GM23338 (cell line): ENCODE data around the gene MAMSTR. TPM values are rescaled to one million over a fixed set of nuclear protein-coding genes. Genes with fewer than 3 reads are reported as not detected.

Experiments used
- ATAC-seq: fragments of 200-7000 bp; cut with Tn5 transposase; 3 replicates; pipeline ENCODE4 v1.9.1; 2020
- DNase-seq: peaks from one replicate; pipeline ENCODE4 v3.0.0-alpha.2; 2015; ENCODE audit warnings: low spot score
- H2AFZ ChIP-seq: fragments of 200-600 bp; sonication (generic); 2 replicates; pipeline ENCODE4 v1.8.0; 2016; ENCODE audit warnings: antibody characterized with exemption, mild to moderate bottlenecking, moderate library complexity
- H3F3A ChIP-seq: fragments of 200-600 bp; sonication (generic); replicated peaks from 2 replicates; pipeline ENCODE4 v1.8.0; 2017; ENCODE audit warnings: antibody characterized with exemption, mixed run types, low read depth
- H3K27ac ChIP-seq: fragments of 200-600 bp; sonication (generic); 2 replicates; pipeline ENCODE4 v1.6.1; 2016; ENCODE audit warnings: low read depth
- H3K27me3 ChIP-seq: fragments of 200-600 bp; sonication (generic); 2 replicates; pipeline ENCODE4 v1.8.0; 2016; ENCODE audit warnings: mild to moderate bottlenecking, mixed run types, moderate library complexity; ENCODE audit not compliant: insufficient read depth
- H3K36me3 ChIP-seq: fragments of 200-600 bp; sonication (generic); 2 replicates; pipeline ENCODE4 v1.8.0; 2016; ENCODE audit warnings: mild to moderate bottlenecking; ENCODE audit not compliant: insufficient read depth
- H3K4me1 ChIP-seq: fragments of 200-600 bp; sonication (generic); 2 replicates; pipeline ENCODE4 v1.8.0; 2016; ENCODE audit warnings: mild to moderate bottlenecking, moderate library complexity; ENCODE audit not compliant: insufficient read depth
- H3K4me2 ChIP-seq: fragments of 200-600 bp; sonication (generic); 2 replicates; pipeline ENCODE4 v1.7.1; 2017; ENCODE audit warnings: mixed run types
- H3K4me3 ChIP-seq: fragments of 200-600 bp; sonication (generic); 2 replicates; pipeline ENCODE4 v1.6.1; 2016; ENCODE audit warnings: mixed run types
- H3K79me2 ChIP-seq: fragments of 200-600 bp; sonication (generic); replicated peaks from 2 replicates; pipeline ENCODE4 v1.8.0; 2017; ENCODE audit warnings: mild to moderate bottlenecking; ENCODE audit not compliant: insufficient read depth
- H3K9me2 ChIP-seq: fragments of 200-600 bp; sonication (generic); 2 replicates; pipeline ENCODE4 v1.8.0; 2017; ENCODE audit not compliant: insufficient read depth
- H4K20me1 ChIP-seq: fragments of 200-600 bp; sonication (generic); replicated peaks from 2 replicates; pipeline ENCODE4 v1.8.0; 2017; ENCODE audit warnings: mild to moderate bottlenecking; ENCODE audit not compliant: insufficient read depth
- H3K27ac Mint-ChIP-seq: 2 replicates; pipeline ENCODE4 v1.8.0; 2020; ENCODE audit warnings: inconsistent platforms, mild to moderate bottlenecking, moderate library complexity, mixed read lengths
- H3K27me3 Mint-ChIP-seq: 3 replicates; pipeline ENCODE4 v1.8.0; 2022; ENCODE audit warnings: low read depth, mild to moderate bottlenecking, moderate library complexity, mixed read lengths, inconsistent platforms; ENCODE audit not compliant: insufficient read depth, poor library complexity
- H3K36me3 Mint-ChIP-seq: 3 replicates; pipeline ENCODE4 v1.8.0; 2021; ENCODE audit warnings: low read depth, mild to moderate bottlenecking, inconsistent platforms, moderate library complexity, mixed read lengths
- H3K4me1 Mint-ChIP-seq: 3 replicates; pipeline ENCODE4 v1.8.0; 2020; ENCODE audit warnings: mild to moderate bottlenecking, inconsistent platforms, mixed read lengths
- H3K4me3 Mint-ChIP-seq: 3 replicates; pipeline ENCODE4 v1.8.0; 2021; ENCODE audit warnings: moderate library complexity, mild to moderate bottlenecking, inconsistent platforms, mixed read lengths
- H3K9me3 Mint-ChIP-seq: 3 replicates; pipeline ENCODE4 v1.8.0; 2020; ENCODE audit warnings: moderate library complexity, mild to moderate bottlenecking, inconsistent platforms, mixed read lengths
- CREB1 ChIP-seq: fragments of 250-450 bp; sonication (Bioruptor Pico); IDR thresholded peaks from 2 replicates; pipeline ENCODE4 v1.5.0; 2020; ENCODE audit warnings: low read depth, mild to moderate bottlenecking, moderate library complexity
- CTCF ChIP-seq, 2 experiments: fragments of 200-600 bp in 1 of 2; sonication (generic) in 1 of 2; conservative IDR thresholded peaks; 2 replicates each; pipeline versions ENCODE4 v1.5.1 to v1.6.1; 2016 to 2017; ENCODE audit warnings: antibody characterized with exemption in 2 of 2, low read depth in 2 of 2, mild to moderate bottlenecking in 2 of 2, moderate library complexity in 1 of 2
- ETS1 ChIP-seq: IDR thresholded peaks from 2 replicates; pipeline ENCODE4 v1.6.1; 2016; ENCODE audit warnings: antibody characterized with exemption
- EZH2 ChIP-seq: fragments of 200-600 bp; sonication (generic); IDR thresholded peaks from one replicate; pipeline ENCODE4 v1.8.0; 2017; ENCODE audit warnings: antibody characterized with exemption, mild to moderate bottlenecking, low read depth; ENCODE audit not compliant: unreplicated experiment
- EZH2phosphoT487 ChIP-seq: fragments of 200-600 bp; sonication (generic); IDR thresholded peaks from one replicate; pipeline ENCODE4 v1.8.1; 2018; ENCODE audit warnings: antibody characterized with exemption; ENCODE audit not compliant: unreplicated experiment
- JUNB ChIP-seq: IDR thresholded peaks from one replicate; pipeline ENCODE4 v1.6.1; 2016; ENCODE audit warnings: antibody characterized with exemption; ENCODE audit not compliant: unreplicated experiment
- NANOG ChIP-seq: IDR thresholded peaks from 2 replicates; pipeline ENCODE4 v1.6.1; 2016; ENCODE audit warnings: antibody characterized with exemption, borderline replicate concordance
- POLR2AphosphoS5 ChIP-seq: IDR thresholded peaks from 2 replicates; pipeline ENCODE4 v1.6.1; 2016; ENCODE audit warnings: antibody characterized with exemption, low read depth
- REST ChIP-seq: IDR thresholded peaks from one replicate; pipeline ENCODE4 v1.6.1; 2018; ENCODE audit warnings: antibody characterized with exemption; ENCODE audit not compliant: unreplicated experiment
- STAT1 ChIP-seq: IDR thresholded peaks from one replicate; pipeline ENCODE4 v1.6.1; 2016; ENCODE audit warnings: antibody characterized with exemption; ENCODE audit not compliant: unreplicated experiment
- ZNF114 ChIP-seq: fragments of 250-450 bp; sonication (Bioruptor Pico); IDR thresholded peaks from 2 replicates; pipeline ENCODE4 v1.5.0; 2020; ENCODE audit warnings: mild to moderate bottlenecking, moderate library complexity
- ZNF331 ChIP-seq: fragments of 250-450 bp; sonication (Bioruptor Pico); IDR thresholded peaks from 2 replicates; pipeline ENCODE4 v1.5.0; 2020; ENCODE audit warnings: low read depth, mild to moderate bottlenecking, moderate library complexity
- polyA plus RNA-seq: library from polyadenylated mRNA; unstranded; fragments of >200 nt; fragmentation: Nextera tagmentation; extraction: Ambion mirVana; gene quantifications from 2 replicates; pipeline ENCODE4 v1.2.1, GENCODE V29; 2016
- total RNA-seq: library from RNA; depleted of rRNA; stranded (reverse); fragments of >200 nt; shearing (Covaris generic); gene quantifications from 2 replicates; pipeline ENCODE4 v1.2.3, GENCODE V29; 2014
- TF ChIP-seq, protein P1 (sequence below): fragments of 250-450 bp; sonication (Bioruptor Pico); IDR thresholded peaks from 2 replicates; pipeline ENCODE4 v1.5.0; 2020; ENCODE audit warnings: mild to moderate bottlenecking, moderate library complexity

Gene MAMSTR
- total and polyA plus RNA-seq, 2 experiments from 2014 or later = 1.9 to 2.0 TPM

DNA sequence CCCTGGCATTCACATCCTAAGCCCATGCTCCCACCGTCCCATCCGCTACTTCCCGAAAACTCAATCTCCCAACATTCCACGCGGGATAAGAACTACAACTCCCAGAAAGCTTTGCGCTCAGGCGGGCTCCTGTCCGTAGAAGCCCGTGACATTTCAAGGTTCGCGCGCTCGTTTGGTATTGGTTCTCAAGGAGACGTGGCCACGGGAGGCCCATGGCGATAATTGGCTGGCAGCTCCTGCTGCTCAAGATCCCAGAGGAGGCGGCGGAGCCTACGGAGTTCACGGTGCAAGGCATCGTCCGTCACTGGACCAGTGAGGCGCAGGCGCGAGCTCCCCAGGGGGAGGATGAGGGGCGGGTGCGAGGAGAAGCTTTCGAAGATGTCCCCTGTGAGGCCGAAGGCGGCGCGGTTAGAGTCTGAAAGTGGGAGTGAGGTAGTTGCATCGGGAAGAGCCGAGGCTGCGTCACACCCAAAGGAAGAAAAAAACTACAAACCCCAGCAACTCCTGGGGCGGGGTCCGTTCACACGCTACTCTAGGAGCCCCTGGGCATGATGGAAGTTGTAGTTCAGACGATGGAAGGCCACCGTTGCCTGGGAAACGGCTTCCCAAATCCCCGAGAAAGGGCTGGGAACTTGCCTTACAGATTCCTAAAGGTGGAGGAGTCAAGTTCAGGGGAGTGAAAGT, 1.2 kb upstream of the MAMSTR start:
- peak; percentile 82 for ATAC-seq

More for the DNA sequence above, 1.2 kb upstream of the MAMSTR start:
- Mint-ChIP-seq H3K4me3 (peak overlapping the region; percentile 99), H3K27ac (peak overlapping the region; percentile 99), H3K36me3 (no peaks in the 10 kb centered on the region; the same call in 2 of the 3 replicates), H3K4me1 (peaks cover 36% of the 10 kb centered on the region), H3K27me3 (peaks cover 19% of the 10 kb centered on the region), H3K9me3 (peaks cover 3% of the 10 kb centered on the region; the same call in 1 of the 3 replicates)
- Histone ChIP-seq H3K4me3 (peak overlapping the region; percentile 58), H3K79me2 (no peaks in the 10 kb centered on the region), H2AFZ (no peak overlapping the region), H3K27ac (no peak overlapping the region), H3K4me2 (peak overlapping the region; percentile 70), H3K36me3 (no peaks in the 10 kb centered on the region), H3F3A (peaks cover 4% of the 10 kb centered on the region; the same call in 1 of the 2 replicates), H4K20me1 (no peaks in the 10 kb centered on the region), H3K9me2 (no peaks in the 10 kb centered on the region), H3K4me1 (peaks cover 29% of the 10 kb centered on the region), H3K27me3 (no peaks in the 10 kb centered on the region)
- DNase-seq = peak; percentile 100
- no peak for TF ChIP-seq ZNF331 (CRISPR knock-in tag)
- TF ChIP-seq NANOG = no peak
- TF ChIP-seq REST = no peak
- no peak for TF ChIP-seq STAT1
- TF ChIP-seq, protein P1, sequence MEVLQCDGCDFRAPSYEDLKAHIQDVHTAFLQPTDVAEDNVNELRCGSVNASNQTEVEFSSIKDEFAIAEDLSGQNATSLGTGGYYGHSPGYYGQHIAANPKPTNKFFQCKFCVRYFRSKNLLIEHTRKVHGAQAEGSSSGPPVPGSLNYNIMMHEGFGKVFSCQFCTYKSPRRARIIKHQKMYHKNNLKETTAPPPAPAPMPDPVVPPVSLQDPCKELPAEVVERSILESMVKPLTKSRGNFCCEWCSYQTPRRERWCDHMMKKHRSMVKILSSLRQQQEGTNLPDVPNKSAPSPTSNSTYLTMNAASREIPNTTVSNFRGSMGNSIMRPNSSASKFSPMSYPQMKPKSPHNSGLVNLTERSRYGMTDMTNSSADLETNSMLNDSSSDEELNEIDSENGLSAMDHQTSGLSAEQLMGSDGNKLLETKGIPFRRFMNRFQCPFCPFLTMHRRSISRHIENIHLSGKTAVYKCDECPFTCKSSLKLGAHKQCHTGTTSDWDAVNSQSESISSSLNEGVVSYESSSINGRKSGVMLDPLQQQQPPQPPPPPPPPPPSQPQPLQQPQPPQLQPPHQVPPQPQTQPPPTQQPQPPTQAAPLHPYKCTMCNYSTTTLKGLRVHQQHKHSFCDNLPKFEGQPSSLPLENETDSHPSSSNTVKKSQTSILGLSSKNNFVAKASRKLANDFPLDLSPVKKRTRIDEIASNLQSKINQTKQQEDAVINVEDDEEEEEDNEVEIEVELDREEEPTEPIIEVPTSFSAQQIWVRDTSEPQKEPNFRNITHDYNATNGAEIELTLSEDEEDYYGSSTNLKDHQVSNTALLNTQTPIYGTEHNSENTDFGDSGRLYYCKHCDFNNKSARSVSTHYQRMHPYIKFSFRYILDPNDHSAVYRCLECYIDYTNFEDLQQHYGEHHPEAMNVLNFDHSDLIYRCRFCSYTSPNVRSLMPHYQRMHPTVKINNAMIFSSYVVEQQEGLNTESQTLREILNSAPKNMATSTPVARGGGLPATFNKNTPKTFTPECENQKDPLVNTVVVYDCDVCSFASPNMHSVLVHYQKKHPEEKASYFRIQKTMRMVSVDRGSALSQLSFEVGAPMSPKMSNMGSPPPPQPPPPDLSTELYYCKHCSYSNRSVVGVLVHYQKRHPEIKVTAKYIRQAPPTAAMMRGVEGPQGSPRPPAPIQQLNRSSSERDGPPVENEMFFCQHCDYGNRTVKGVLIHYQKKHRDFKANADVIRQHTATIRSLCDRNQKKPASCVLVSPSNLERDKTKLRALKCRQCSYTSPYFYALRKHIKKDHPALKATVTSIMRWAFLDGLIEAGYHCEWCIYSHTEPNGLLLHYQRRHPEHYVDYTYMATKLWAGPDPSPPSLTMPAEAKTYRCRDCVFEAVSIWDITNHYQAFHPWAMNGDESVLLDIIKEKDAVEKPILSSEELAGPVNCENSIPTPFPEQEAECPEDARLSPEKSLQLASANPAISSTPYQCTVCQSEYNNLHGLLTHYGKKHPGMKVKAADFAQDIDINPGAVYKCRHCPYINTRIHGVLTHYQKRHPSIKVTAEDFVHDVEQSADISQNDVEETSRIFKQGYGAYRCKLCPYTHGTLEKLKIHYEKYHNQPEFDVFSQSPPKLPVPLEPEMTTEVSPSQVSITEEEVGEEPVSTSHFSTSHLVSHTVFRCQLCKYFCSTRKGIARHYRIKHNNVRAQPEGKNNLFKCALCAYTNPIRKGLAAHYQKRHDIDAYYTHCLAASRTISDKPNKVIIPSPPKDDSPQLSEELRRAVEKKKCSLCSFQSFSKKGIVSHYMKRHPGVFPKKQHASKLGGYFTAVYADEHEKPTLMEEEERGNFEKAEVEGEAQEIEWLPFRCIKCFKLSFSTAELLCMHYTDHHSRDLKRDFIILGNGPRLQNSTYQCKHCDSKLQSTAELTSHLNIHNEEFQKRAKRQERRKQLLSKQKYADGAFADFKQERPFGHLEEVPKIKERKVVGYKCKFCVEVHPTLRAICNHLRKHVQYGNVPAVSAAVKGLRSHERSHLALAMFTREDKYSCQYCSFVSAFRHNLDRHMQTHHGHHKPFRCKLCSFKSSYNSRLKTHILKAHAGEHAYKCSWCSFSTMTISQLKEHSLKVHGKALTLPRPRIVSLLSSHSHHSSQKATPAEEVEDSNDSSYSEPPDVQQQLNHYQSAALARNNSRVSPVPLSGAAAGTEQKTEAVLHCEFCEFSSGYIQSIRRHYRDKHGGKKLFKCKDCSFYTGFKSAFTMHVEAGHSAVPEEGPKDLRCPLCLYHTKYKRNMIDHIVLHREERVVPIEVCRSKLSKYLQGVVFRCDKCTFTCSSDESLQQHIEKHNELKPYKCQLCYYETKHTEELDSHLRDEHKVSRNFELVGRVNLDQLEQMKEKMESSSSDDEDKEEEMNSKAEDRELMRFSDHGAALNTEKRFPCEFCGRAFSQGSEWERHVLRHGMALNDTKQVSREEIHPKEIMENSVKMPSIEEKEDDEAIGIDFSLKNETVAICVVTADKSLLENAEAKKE = no peak
- no peak for TF ChIP-seq EZH2phosphoT487
- no peak for TF ChIP-seq EZH2
- peak; percentile 95 for TF ChIP-seq ETS1
- no peak for TF ChIP-seq JUNB
- peak; percentile 50; the same call in 1 of the 2 replicates for TF ChIP-seq POLR2AphosphoS5
- no peak for TF ChIP-seq CTCF (conservative IDR thresholded peaks at IDR 0.05; ENCODE audit: low read depth in 2 of 2)
- TF ChIP-seq CREB1 (CRISPR knock-in tag) = peak; percentile 72
- TF ChIP-seq ZNF114 (CRISPR knock-in tag) = no peak
